Astrocyte (in vitro differentiated cells and primary cell): ENCODE results near the gene PNKD.

Experiments
- CTCF ChIP-seq: IDR thresholded peaks from 2 replicates; pipeline ENCODE4 v1.5.1; 2011; ENCODE audit warnings: low read depth, mild to moderate bottlenecking, inconsistent platforms, low read length, moderate library complexity; ENCODE audit not compliant: insufficient read depth
- EZH2 ChIP-seq: IDR thresholded peaks from 2 replicates; pipeline ENCODE4 v1.6.1; 2012; ENCODE audit warnings: mild to moderate bottlenecking, low read length, inconsistent platforms; ENCODE audit not compliant: insufficient read depth

- TF ChIP-seq CTCF (no peak), EZH2 (no peak)
These were observed 76.9 kb downstream of the PNKD start for GRCh38 chr2:218347172-218347571.
